AG10803 (cell line): ENCODE measurements around the gene MED12L.
"Not testable (repeated sequence)": the region's sequence is repeated elsewhere in the genome, so short reads cannot be mapped to it uniquely, and the experiment has no call there.

ENCODE experiments used
- DNase-seq: peaks from one replicate; pipeline ENCODE4 v3.0.0; 2010; ENCODE audit warnings: low read depth
- H3K4me3 ChIP-seq: 2 replicates; pipeline ENCODE4 v1.5.1; 2011; ENCODE audit warnings: mild to moderate bottlenecking, low read length, control low read depth
- CTCF ChIP-seq: conservative IDR thresholded peaks from 2 replicates; pipeline ENCODE4 v1.5.1; 2011; ENCODE audit warnings: mild to moderate bottlenecking, low read length, control low read depth, inconsistent platforms

Gene MED12L

GRCh38 chr3:151232991-151233390 is 147.5 kb downstream of the MED12L start:
- DNase-seq, result no peak
- no peak overlapping the region for H3K4me3 ChIP-seq
- TF ChIP-seq CTCF, result no peak

DNA sequence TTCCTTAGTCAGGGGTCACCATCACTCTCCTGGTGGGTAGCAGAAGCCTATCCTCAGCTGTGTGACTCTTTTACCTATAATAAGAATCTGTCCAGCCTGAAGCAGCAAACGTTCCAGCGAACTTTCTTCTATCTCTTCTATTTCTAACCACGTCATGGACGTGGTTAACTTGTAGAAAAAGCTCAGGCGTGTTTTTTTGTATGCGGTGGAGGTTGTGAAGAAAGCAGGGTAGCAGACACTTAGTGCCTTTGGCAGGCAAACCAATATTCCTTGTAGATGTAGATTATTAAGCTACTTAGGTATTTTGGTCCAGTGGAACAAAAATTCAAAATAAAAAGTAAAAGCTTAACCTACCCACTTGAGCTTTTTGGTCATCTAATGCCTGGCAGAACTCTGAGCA is 149.4 kb downstream of the MED12L start:
- no peak for DNase-seq
- no peak for TF ChIP-seq CTCF
- no peak overlapping the region for H3K4me3 ChIP-seq

DNA sequence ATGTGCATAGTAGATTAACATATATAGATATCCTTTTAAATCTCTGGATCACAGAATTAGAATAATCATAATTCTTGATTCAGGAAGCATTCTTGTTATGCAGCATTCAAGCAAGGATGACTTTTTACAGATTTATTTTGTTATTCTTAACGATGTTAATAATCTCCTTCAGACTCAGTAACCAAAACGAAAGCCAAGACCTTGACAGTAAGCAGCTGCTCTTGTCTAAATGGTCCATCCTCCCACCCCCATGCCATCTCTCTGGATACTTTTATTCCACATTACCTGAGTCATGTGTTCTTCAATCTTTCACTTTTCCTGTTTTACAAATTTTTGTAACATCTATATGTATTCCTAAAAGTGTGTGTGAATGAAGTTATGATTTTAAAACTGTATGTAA is 150.9 kb downstream of the MED12L start:
- H3K4me3 ChIP-seq, result no peak overlapping the region
- DNase-seq, result no peak
- TF ChIP-seq CTCF, result no peak

DNA sequence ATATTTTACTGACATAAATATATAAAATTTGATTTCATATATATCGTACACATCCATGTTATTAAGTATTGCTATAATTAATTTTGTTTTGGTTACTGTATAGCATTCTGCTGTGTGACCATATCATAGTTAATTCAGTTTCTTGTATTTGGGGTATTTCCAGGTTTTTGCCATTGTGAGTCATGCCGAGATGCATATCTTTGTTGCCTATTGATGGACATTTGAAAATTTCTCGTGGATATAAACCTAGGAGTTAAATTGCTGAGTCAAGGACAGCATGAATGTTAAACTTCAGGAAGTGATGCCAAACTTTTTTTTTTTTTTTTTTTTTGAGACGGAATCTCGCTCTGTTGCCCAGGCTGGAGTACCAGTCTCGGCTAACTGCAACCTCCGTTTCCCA is 151.3 kb downstream of the MED12L start:
- DNase-seq, result no peak
- H3K4me3 ChIP-seq, result no peak overlapping the region
- TF ChIP-seq CTCF, result no peak

- not testable (repeated sequence) for H3K4me3 ChIP-seq, DNase-seq
These were observed 156.5 kb downstream of the MED12L start for GRCh38 chr3:151242006-151242405.

DNA sequence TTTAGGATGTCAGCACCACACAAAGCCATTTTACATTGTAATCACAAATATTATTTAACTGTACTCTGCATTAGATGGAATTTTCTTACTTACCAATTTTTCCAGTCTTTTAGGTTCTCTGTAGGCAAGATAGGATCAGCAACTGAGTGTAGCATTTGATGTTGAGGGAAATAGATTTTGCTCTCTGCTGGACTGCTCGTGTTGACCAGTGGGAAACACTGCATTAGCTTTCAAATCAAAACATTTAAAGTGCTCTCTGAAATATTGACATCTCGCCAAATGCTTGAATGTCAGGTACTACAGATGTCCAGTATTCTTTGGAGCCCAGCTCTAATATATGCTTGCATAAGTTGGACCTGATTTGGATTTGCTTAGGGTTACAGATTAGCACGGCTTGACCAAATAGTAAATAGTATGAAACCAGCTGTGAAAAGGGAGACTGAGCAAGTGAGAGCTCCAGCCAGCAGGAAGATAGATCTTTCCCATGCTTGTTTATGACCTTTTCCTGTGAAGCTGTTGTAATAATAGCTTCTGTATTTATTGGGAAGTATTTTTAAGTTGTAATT is 163.4 kb downstream of the MED12L start:
- H3K4me3 ChIP-seq, result no peak overlapping the region
- DNase-seq, result no peak
- no peak for TF ChIP-seq CTCF

DNA sequence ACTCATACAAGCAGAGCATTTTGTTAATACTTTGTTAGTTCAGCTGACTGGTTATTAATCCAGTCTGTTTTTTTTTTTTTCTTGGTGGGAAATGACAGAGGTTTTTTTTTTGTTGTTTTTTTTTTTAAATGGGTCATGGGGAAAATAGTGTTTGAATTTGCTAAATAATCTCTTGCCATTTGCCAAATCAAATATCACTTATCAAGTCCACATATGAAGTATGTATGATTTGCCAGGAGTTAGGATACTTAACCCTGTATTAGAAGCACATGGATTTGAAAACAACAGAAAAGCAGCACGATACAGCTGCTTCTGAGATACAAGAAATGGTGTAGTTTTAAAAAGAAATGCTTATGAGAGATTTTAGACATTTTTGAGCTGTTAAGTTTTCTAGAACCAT is 171.3 kb downstream of the MED12L start:
- no peak overlapping the region for H3K4me3 ChIP-seq
- TF ChIP-seq CTCF, result no peak
- DNase-seq, result no peak

DNA sequence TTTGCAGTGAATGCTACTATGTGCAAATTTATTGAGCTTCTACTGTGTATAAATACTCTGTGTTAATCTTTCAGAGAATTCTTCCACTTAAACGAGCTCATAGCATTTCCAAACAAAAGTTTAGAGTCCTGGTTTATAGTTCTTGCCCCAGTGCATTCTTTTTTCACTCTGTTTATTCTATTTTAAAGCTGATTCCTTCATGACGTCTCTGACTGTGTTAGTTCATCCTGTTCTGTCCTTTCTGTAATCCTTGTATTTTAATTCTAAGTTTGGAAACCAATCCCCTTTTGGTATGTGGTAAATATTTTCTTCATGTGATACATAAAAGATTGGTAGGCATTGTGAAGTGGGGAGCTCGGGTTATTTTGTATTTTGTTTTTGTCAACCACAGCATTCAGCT is 174.2 kb downstream of the MED12L start:
- H3K4me3 ChIP-seq, result no peak overlapping the region
- TF ChIP-seq CTCF, result no peak
- no peak for DNase-seq
